GM18870 (cell line): ENCODE data around the gene SLC24A2.

Experiments
- ATAC-seq: cut with Tn5 transposase; IDR thresholded peaks from one replicate; pipeline ENCODE4 v1.9.1; 2021; ENCODE audit warnings: moderate library complexity; ENCODE audit not compliant: unreplicated experiment

The SLC24A2 gene

GRCh38 chr9:19768798-19769197 lies 20.0 kb downstream of the SLC24A2 start:
- no peak for ATAC-seq

GRCh38 chr9:19759066-19759465 lies 29.8 kb downstream of the SLC24A2 start:
- no peak for ATAC-seq

- no peak for ATAC-seq
Measured at GRCh38 chr9:19757745-19758144, 31.1 kb downstream of the SLC24A2 start.

- no peak for ATAC-seq
Measured at GRCh38 chr9:19754921-19755320, 33.9 kb downstream of the SLC24A2 start.

- no peak for ATAC-seq
Measured at GRCh38 chr9:19748278-19749126, 40.3 kb downstream of the SLC24A2 start.

GRCh38 chr9:19746223-19746622 lies 42.6 kb downstream of the SLC24A2 start:
- no peak for ATAC-seq

- no peak for ATAC-seq
Measured at GRCh38 chr9:19741178-19741577, 47.7 kb downstream of the SLC24A2 start.
